CD14-positive monocyte (primary cell): Measurements from ENCODE around the gene SCMH1. TPM values are rescaled to one million over a fixed set of nuclear protein-coding genes. Genes with fewer than 3 reads are reported as not detected.

ENCODE experiments used
- DNase-seq, 3 donors: peaks; one replicate each; pipeline ENCODE4 v3.0.0-alpha.2; 2011 to 2022
- H2AFZ ChIP-seq: 2 replicates; pipeline ENCODE4 v1.6.0; 2012; ENCODE audit warnings: mild to moderate bottlenecking, low read depth, low read length, inconsistent platforms; ENCODE audit not compliant: insufficient read depth, poor library complexity, severe bottlenecking
- H3K27ac ChIP-seq, 2 donors: 1 replicate in 1 of 2; 2 replicates in 1 of 2; pipeline ENCODE4 v1.5.1; 2012 to 2013; ENCODE audit warnings: low read length in 2 of 2, control low read depth in 1 of 2, inconsistent platforms in 1 of 2, low read depth in 1 of 2, mild to moderate bottlenecking in 1 of 2
- H3K27me3 ChIP-seq, 2 donors: one replicate each; pipeline versions ENCODE4 v1.6.0 to v1.6.1; 2011 to 2013; ENCODE audit warnings: low read length in 2 of 2; ENCODE audit not compliant: control insufficient read depth in 2 of 2, insufficient read depth in 2 of 2
- H3K36me3 ChIP-seq, 2 donors: replicated peaks in 1 of 2; 1 replicate in 1 of 2; 2 replicates in 1 of 2; pipeline versions ENCODE4 v1.5.1 to v1.6.1; 2012 to 2013; ENCODE audit warnings: low read length in 2 of 2, control low read depth in 1 of 2, inconsistent platforms in 1 of 2, mild to moderate bottlenecking in 1 of 2; ENCODE audit not compliant: insufficient read depth in 2 of 2, control insufficient read depth in 1 of 2
- H3K4me1 ChIP-seq, 2 donors: 1 replicate in 1 of 2; 2 replicates in 1 of 2; pipeline versions ENCODE4 v1.5.1 to v1.6.1; 2012 to 2013; ENCODE audit warnings: low read length in 2 of 2, control low read depth in 1 of 2, inconsistent platforms in 1 of 2, mild to moderate bottlenecking in 1 of 2, moderate library complexity in 1 of 2; ENCODE audit not compliant: insufficient read depth in 2 of 2, control insufficient read depth in 1 of 2
- H3K4me2 ChIP-seq: replicated peaks from 2 replicates; pipeline ENCODE3; 2012; ENCODE audit warnings: low read length, moderate library complexity, mild to moderate bottlenecking; ENCODE audit not compliant: poor library complexity, severe bottlenecking; ENCODE audit errors: extremely low read depth
- H3K4me3 ChIP-seq, 3 experiments: fragments of 200-600 bp in 1 of 3; sonication (generic) in 1 of 3; replicated peaks in 1 of 3; 1 replicate in 2 of 3; 2 replicates in 1 of 3; pipeline ENCODE4 v1.5.1; 2011 to 2013; ENCODE audit warnings: low read length in 3 of 3, mild to moderate bottlenecking in 3 of 3, control low read depth in 2 of 3, low read depth in 2 of 3, inconsistent platforms in 1 of 3, moderate library complexity in 1 of 3
- H3K79me2 ChIP-seq: 2 replicates; pipeline ENCODE4 v1.6.0; 2012; ENCODE audit warnings: mild to moderate bottlenecking, control low read depth, inconsistent platforms, low read length, moderate library complexity; ENCODE audit not compliant: insufficient read depth
- H3K9ac ChIP-seq: 2 replicates; pipeline ENCODE4 v1.6.0; 2017; ENCODE audit warnings: low read length, mild to moderate bottlenecking; ENCODE audit not compliant: insufficient read depth, poor library complexity, severe bottlenecking
- H3K9me3 ChIP-seq, 2 donors: replicated peaks in 1 of 2; 1 replicate in 1 of 2; 2 replicates in 1 of 2; pipeline versions ENCODE4 v1.5.1 to v1.6.1; 2012 to 2013; ENCODE audit warnings: low read length in 2 of 2, control low read depth in 1 of 2; ENCODE audit not compliant: control insufficient read depth in 1 of 2, insufficient read depth in 1 of 2
- H4K20me1 ChIP-seq: 2 replicates; pipeline ENCODE4 v1.6.0; 2012; ENCODE audit warnings: mild to moderate bottlenecking, low read length, control low read depth, moderate library complexity; ENCODE audit not compliant: insufficient read depth
- H3K27ac Mint-ChIP-seq, 7 donors: one replicate each; pipeline ENCODE4 v1.8.0; 2020; ENCODE audit warnings: mild to moderate bottlenecking in 7 of 7, mixed read lengths in 7 of 7, moderate library complexity in 6 of 7, inconsistent platforms in 2 of 7
- H3K27me3 Mint-ChIP-seq, 3 donors: one replicate each; pipeline ENCODE4 v1.8.0; 2021 to 2022; ENCODE audit warnings: low read depth in 3 of 3, mild to moderate bottlenecking in 3 of 3, mixed read lengths in 3 of 3, moderate library complexity in 3 of 3, inconsistent platforms in 1 of 3
- H3K36me3 Mint-ChIP-seq, 2 donors: one replicate each; pipeline ENCODE4 v1.8.0; 2020; ENCODE audit warnings: mixed read lengths in 2 of 2, inconsistent platforms in 1 of 2, mild to moderate bottlenecking in 1 of 2
- H3K4me1 Mint-ChIP-seq: one replicate; pipeline ENCODE4 v1.8.0; 2020; ENCODE audit warnings: mild to moderate bottlenecking, mixed read lengths
- H3K4me3 Mint-ChIP-seq, 2 donors: one replicate each; pipeline ENCODE4 v1.8.0; 2020; ENCODE audit warnings: mild to moderate bottlenecking in 2 of 2, mixed read lengths in 2 of 2, moderate library complexity in 1 of 2
- H3K9me3 Mint-ChIP-seq, 7 donors: one replicate each; pipeline ENCODE4 v1.8.0; 2020 to 2022; ENCODE audit warnings: mixed read lengths in 7 of 7, mild to moderate bottlenecking in 6 of 7, moderate library complexity in 6 of 7, inconsistent platforms in 2 of 7
- WGBS: methylation state at CpG from one replicate; pipeline ENCODE4 v1.1.5; 2013; ENCODE audit warnings: missing lambda C conversion rate; ENCODE audit not compliant: insufficient coverage; 5-methylcytosine and 5-hydroxymethylcytosine counted together
- intact Hi-C, 2 donors: fragments of 100-400 bp; cut with micrococcal nuclease; formaldehyde crosslinking; loops; one replicate each; pipeline versions ENCODE4 v1.15.0 to v1.15.1; 2023
- polyA plus RNA-seq, 3 donors: library from polyadenylated mRNA; depleted of rRNA in 1 of 3; unstranded in 2 of 3; stranded (reverse) in 1 of 3; fragments of 300-500 nt in 2 of 3; fragments of >200 nt in 1 of 3; fragmentation: Illumina TruSeq in 2 of 3; gene quantifications; 1 replicate in 2 of 3; 2 replicates in 1 of 3; pipeline ENCODE4 v1.2.3, GENCODE V29; 2012 to 2021
- TF ChIP-seq, protein P1 (sequence below): fragments of 200-600 bp; IDR thresholded peaks from one replicate; pipeline ENCODE4 v1.8.0; 2022; ENCODE audit warnings: antibody characterized with exemption, mild to moderate bottlenecking

The SCMH1 gene
- polyA plus RNA-seq, 3 donors, result 0.66 to 12.7 (median 0.74) TPM

- Histone ChIP-seq H3K36me3 (no peaks in the 10 kb centered on the region), H3K27ac (no peak overlapping the region), H3K9me3 (no peaks in the 10 kb centered on the region), H3K9ac (no peak overlapping the region), H3K79me2 (no peaks in the 10 kb centered on the region), H3K4me2 (no peak overlapping the region), H4K20me1 (no peaks in the 10 kb centered on the region), H2AFZ (no peak overlapping the region), H3K4me1 (peaks cover 45 to 47% of the 10 kb centered on the region in 2 donors), H3K4me3 (no peak overlapping the region), H3K27me3 (no peaks in the 10 kb centered on the region)
- Mint-ChIP-seq H3K9me3 (no peaks in the 10 kb centered on the region), H3K4me1 (peaks cover 49% of the 10 kb centered on the region), H3K27me3 (peaks cover 0 to 6% (median 5%) of the 10 kb centered on the region in 3 donors), H3K4me3 (no peak overlapping the region), H3K36me3 (peaks cover 0 to 2% of the 10 kb centered on the region in 2 donors), H3K27ac (no peak overlapping the region)
- TF ChIP-seq, protein P1, sequence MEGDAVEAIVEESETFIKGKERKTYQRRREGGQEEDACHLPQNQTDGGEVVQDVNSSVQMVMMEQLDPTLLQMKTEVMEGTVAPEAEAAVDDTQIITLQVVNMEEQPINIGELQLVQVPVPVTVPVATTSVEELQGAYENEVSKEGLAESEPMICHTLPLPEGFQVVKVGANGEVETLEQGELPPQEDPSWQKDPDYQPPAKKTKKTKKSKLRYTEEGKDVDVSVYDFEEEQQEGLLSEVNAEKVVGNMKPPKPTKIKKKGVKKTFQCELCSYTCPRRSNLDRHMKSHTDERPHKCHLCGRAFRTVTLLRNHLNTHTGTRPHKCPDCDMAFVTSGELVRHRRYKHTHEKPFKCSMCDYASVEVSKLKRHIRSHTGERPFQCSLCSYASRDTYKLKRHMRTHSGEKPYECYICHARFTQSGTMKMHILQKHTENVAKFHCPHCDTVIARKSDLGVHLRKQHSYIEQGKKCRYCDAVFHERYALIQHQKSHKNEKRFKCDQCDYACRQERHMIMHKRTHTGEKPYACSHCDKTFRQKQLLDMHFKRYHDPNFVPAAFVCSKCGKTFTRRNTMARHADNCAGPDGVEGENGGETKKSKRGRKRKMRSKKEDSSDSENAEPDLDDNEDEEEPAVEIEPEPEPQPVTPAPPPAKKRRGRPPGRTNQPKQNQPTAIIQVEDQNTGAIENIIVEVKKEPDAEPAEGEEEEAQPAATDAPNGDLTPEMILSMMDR, result no peak
- intact Hi-C loops, result loop anchor here in 1 of 2 donors (10.0 kb wide), 1 partner anchor 82 kb away; no protein-coding TSS in a partner anchor
- WGBS, result 89% methylated on average over 4 of the region's 8 CpGs
- DNase-seq, result no peak
Observed at GRCh38 chr1:41272601-41273000, 30.5 kb upstream of the SCMH1 start.

DNA sequence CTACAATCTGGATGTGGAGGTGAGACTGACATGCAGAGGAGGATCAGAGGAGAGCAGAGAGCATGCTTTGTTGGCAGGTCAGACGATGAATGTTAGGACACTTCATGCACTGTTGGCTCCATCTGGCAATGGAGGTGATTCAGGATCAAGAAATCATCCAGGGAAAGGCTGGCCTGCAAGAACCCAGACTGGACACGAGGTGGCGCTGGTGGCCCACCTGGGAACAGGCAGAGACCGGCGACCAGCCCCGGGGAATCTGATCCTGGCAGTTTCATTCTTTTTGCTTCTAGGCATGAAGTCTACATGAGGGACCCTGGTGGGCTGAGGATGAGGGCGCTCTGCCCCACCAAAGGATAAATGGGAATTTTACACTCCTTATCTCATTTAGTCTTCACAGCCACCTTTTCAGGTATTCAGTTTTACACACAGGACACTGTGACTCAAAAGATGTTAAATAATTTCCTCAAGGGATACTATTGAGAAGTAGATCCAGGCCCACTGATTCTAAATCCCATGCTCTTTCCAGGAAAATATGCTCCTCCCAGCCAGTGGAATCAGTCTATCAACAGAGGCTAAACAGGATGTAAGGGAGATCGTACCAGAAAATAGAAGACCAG is 26.2 kb upstream of the SCMH1 start:
- 2% methylated on average over 6 of the region's 8 CpGs for WGBS
- Histone ChIP-seq H4K20me1 (no peaks in the 10 kb centered on the region), H3K4me1 (peaks cover 1 to 4% of the 10 kb centered on the region in 2 donors), H3K79me2 (no peaks in the 10 kb centered on the region), H3K27ac (no peak overlapping the region), H3K36me3 (no peaks in the 10 kb centered on the region), H3K9ac (no peak overlapping the region), H2AFZ (no peak overlapping the region), H3K4me3 (no peak overlapping the region), H3K27me3 (no peaks in the 10 kb centered on the region), H3K9me3 (no peaks in the 10 kb centered on the region), H3K4me2 (peak overlapping the region; percentile 26)
- TF ChIP-seq, protein P1, result peak; percentile 98
- peaks cover 0 to 2% of the 10 kb centered on the region in 2 donors for H3K36me3 Mint-ChIP-seq
- peaks cover 0 to 6% (median 5%) of the 10 kb centered on the region in 3 donors for H3K27me3 Mint-ChIP-seq
- DNase-seq, result peak; percentile 52 to 72 (median 70)
- peak overlapping the region in 1 of 2 donors; percentile 37 for H3K4me3 Mint-ChIP-seq
- H3K27ac Mint-ChIP-seq, result no peak overlapping the region
- intact Hi-C loops, result loop anchor here (1.0 to 5.0 kb wide), 2 partner anchors 149 to 164 kb away; no protein-coding TSS in a partner anchor
- H3K9me3 Mint-ChIP-seq, result no peaks in the 10 kb centered on the region
- H3K4me1 Mint-ChIP-seq, result peaks cover 8% of the 10 kb centered on the region
